Panc1 (cell line): ENCODE results near the gene LURAP1L. TPM values are rescaled to one million over a fixed set of nuclear protein-coding genes. Genes with fewer than 3 reads are reported as not detected.

Experiments used
- ATAC-seq: fragments of 200-7000 bp; cut with Tn5 transposase; 2 replicates; pipeline ENCODE4 v1.9.1; 2020; ENCODE audit warnings: mild to moderate bottlenecking, moderate library complexity
- BruUV-seq: library from RNA; stranded (reverse); fragments of 400-500 nt; replicated peaks from 2 replicates; lab custom pipeline; 2021; lab: Mats Ljungman, UMichigan
- CTCF ChIA-PET: fragments of 300-600 bp; sonication (Branson Sonifier 250); formaldehyde crosslinking; loops from one replicate; lab custom pipeline; 2022; ENCODE audit warnings: antibody characterized with exemption; lab: Charles Lee
- POLR2A ChIA-PET: fragments of 300-600 bp; sonication (Branson Sonifier 250); formaldehyde crosslinking; loops from one replicate; lab custom pipeline; 2022; ENCODE audit warnings: antibody characterized with exemption; lab: Charles Lee
- DNase-seq: peaks from one replicate; pipeline ENCODE4 v3.0.0-alpha.2; 2010; ENCODE audit warnings: low read depth, low spot score
- H3K27ac ChIP-seq: 2 replicates; pipeline ENCODE4 v1.5.1; 2011; ENCODE audit warnings: mild to moderate bottlenecking, low read length, inconsistent platforms
- H3K27me3 ChIP-seq: fragments of 200-500 bp; sonication (Bioruptor generic); 2 replicates; pipeline ENCODE4 v1.6.0; 2014; ENCODE audit warnings: low read length, inconsistent platforms; ENCODE audit not compliant: control insufficient read depth, insufficient read depth
- H3K36me3 ChIP-seq: fragments of 200-500 bp; sonication (Bioruptor generic); 2 replicates; pipeline ENCODE4 v1.5.1; 2014; ENCODE audit warnings: inconsistent platforms, mild to moderate bottlenecking, low read length, moderate library complexity; ENCODE audit not compliant: control insufficient read depth, insufficient read depth
- H3K4me1 ChIP-seq: 2 replicates; pipeline ENCODE4 v1.5.1; 2011; ENCODE audit warnings: inconsistent platforms, mild to moderate bottlenecking, low read length, moderate library complexity; ENCODE audit not compliant: control insufficient read depth, insufficient read depth
- H3K4me3 ChIP-seq, 2 experiments: 2 replicates each; pipeline ENCODE4 v1.5.1; 2011 to 2012; ENCODE audit warnings: low read depth in 2 of 2, low read length in 2 of 2, mild to moderate bottlenecking in 2 of 2, inconsistent platforms in 1 of 2, moderate library complexity in 1 of 2
- H3K9me3 ChIP-seq: fragments of 200-500 bp; sonication (Bioruptor generic); 2 replicates; pipeline ENCODE4 v1.5.1; 2014; ENCODE audit warnings: low read depth, mild to moderate bottlenecking, inconsistent platforms, low read length, moderate library complexity; ENCODE audit not compliant: control insufficient read depth, insufficient read depth
- POLR2AphosphoS5 ChIP-seq: IDR thresholded peaks from 2 replicates; pipeline ENCODE4 v1.6.1; 2012; ENCODE audit warnings: mild to moderate bottlenecking, low read depth, low read length, moderate library complexity
- REST ChIP-seq, 2 experiments: IDR thresholded peaks; 2 replicates each; pipeline ENCODE4 v1.6.1; 2011 to 2012; ENCODE audit warnings: low read depth in 2 of 2, control low read depth in 1 of 2, low read length in 1 of 2, mild to moderate bottlenecking in 1 of 2, moderate library complexity in 1 of 2; ENCODE audit not compliant: insufficient read depth in 1 of 2
- SIN3A ChIP-seq: IDR thresholded peaks from 2 replicates; pipeline ENCODE4 v1.6.1; 2012; ENCODE audit warnings: low read depth, mild to moderate bottlenecking, low read length, moderate library complexity, borderline replicate concordance; ENCODE audit not compliant: insufficient read depth
- TCF7L2 ChIP-seq: IDR thresholded peaks from 2 replicates; pipeline ENCODE4 v1.6.1; 2011; ENCODE audit warnings: mild to moderate bottlenecking, low read depth, low read length, inconsistent platforms
- in situ Hi-C: cut with HindIII; loops from 2 replicates; pipeline ENCODE4 v1.10.0; 2016; ENCODE audit warnings: low sequenced_read_pairs, low pct_unique_long_range_greater_than_20kb
- intact Hi-C: fragments of 100-400 bp; cut with micrococcal nuclease; formaldehyde crosslinking; loops from one replicate; pipeline ENCODE4 v1.10.0; 2022; ENCODE audit not compliant: unreplicated experiment
- total RNA-seq: library from RNA; stranded (reverse); gene quantifications from one replicate; pipeline ENCODE4 v1.2.1, GENCODE V29; 2021; ENCODE audit not compliant: unreplicated experiment
- TF ChIP-seq, protein P1 (sequence below): fragments of 450-650 bp; IDR thresholded peaks from 2 replicates; pipeline ENCODE4 v1.5.1; 2017; ENCODE audit warnings: mild to moderate bottlenecking

Gene LURAP1L
- total RNA-seq, 1 experiment from 2014 or later: 6.8 TPM

GRCh38 chr9:12781226-12781733 is 6.5 kb downstream of the LURAP1L start:
- POLR2A ChIA-PET: no interaction called here
- intact Hi-C loops (no loop called here), in situ Hi-C loops (no loop called here)
- H3K4me1 ChIP-seq: peaks cover 16% of the 10 kb centered on the region
- DNase-seq (no peak), ATAC-seq (no peak)
- no peaks in the 10 kb centered on the region for H3K9me3 ChIP-seq
- H3K27ac ChIP-seq: no peak overlapping the region; the same call in 1 of the 2 replicates
- TF ChIP-seq SIN3A (no peak), REST (IDR thresholded peaks at IDR 0.05; ENCODE audit: insufficient read depth in 1 of 2, low read depth in 2 of 2, low read length in 1 of 2) (no peak), TCF7L2 (no peak), POLR2AphosphoS5 (no peak)
- TF ChIP-seq, protein P1, sequence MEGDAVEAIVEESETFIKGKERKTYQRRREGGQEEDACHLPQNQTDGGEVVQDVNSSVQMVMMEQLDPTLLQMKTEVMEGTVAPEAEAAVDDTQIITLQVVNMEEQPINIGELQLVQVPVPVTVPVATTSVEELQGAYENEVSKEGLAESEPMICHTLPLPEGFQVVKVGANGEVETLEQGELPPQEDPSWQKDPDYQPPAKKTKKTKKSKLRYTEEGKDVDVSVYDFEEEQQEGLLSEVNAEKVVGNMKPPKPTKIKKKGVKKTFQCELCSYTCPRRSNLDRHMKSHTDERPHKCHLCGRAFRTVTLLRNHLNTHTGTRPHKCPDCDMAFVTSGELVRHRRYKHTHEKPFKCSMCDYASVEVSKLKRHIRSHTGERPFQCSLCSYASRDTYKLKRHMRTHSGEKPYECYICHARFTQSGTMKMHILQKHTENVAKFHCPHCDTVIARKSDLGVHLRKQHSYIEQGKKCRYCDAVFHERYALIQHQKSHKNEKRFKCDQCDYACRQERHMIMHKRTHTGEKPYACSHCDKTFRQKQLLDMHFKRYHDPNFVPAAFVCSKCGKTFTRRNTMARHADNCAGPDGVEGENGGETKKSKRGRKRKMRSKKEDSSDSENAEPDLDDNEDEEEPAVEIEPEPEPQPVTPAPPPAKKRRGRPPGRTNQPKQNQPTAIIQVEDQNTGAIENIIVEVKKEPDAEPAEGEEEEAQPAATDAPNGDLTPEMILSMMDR: no peak
- no peaks in the 10 kb centered on the region for H3K36me3 ChIP-seq
- CTCF ChIA-PET: no interaction called here
- H3K27me3 ChIP-seq: no peaks in the 10 kb centered on the region
- BruUV-seq: no TSS peak
- no peak overlapping the region for H3K4me3 ChIP-seq

- POLR2A ChIA-PET: no interaction called here
- no peak for TF ChIP-seq SIN3A
- TF ChIP-seq, protein P1: no peak
- TF ChIP-seq REST (IDR thresholded peaks at IDR 0.05; ENCODE audit: insufficient read depth in 1 of 2, low read depth in 2 of 2, low read length in 1 of 2): no peak
- no peak for TF ChIP-seq TCF7L2
- TF ChIP-seq POLR2AphosphoS5: no peak
- no TSS peak for BruUV-seq
- in situ Hi-C loops (no loop called here), intact Hi-C loops (no loop called here)
- no peak for DNase-seq
- peaks cover 13% of the 10 kb centered on the region; the same call in 1 of the 2 replicates for H3K4me1 ChIP-seq
- no peaks in the 10 kb centered on the region for H3K36me3 ChIP-seq
- no peaks in the 10 kb centered on the region for H3K9me3 ChIP-seq
- CTCF ChIA-PET: no interaction called here
- H3K27me3 ChIP-seq: no peaks in the 10 kb centered on the region
- H3K4me3 ChIP-seq: no peak overlapping the region
- H3K27ac ChIP-seq: peak overlapping the region; percentile 88
- ATAC-seq: peak; percentile 5; the same call in 1 of the 2 replicates
Measured at GRCh38 chr9:12783767-12784460, 9.1 kb downstream of the LURAP1L start.
